ENCODE results near the gene TMEM52B.

TMEM52B gene

DNA sequence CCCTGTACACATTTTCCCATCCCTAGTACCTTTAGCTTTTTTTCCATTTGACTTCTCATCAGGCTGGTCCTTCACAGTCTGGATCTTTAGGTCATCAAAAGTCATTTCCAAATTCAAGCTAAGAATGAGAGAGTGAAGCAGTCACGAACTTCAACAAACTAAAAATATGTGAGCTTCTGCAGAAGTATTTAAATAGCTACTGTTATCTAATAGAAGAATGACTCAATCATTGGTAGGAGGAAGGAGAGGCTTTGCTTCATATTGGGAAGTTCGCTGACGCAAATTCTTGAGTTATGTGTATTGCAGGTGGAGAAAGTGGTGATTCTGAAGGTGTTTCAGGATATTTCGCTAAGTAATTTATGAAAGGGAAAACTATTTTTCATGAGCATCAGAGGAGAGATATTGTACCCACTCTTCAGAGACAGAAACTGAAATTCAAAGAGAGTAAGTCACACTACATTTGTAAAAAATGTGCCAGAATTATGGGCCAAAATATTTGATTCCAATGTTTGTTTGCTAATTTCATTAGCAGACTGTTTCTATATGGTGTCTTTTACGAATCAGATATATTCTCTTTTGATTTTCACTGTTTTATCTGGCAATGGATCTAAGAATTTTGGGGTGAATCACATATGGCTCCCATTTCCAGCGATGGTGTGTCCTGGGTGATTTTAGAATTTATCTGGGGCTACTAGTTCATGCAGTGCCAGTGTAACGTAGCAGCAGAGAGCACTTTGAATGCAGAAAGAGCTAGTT lies 6.7 kb upstream of the TMEM52B start, which contains the start of gene OLR1:
Gene OLR1 (minus strand): TSS at position 160 of the 756 bp plus-strand sequence. CDS start 55 bp downstream, at position 105.
- TF ChIP-seq, protein P1, sequence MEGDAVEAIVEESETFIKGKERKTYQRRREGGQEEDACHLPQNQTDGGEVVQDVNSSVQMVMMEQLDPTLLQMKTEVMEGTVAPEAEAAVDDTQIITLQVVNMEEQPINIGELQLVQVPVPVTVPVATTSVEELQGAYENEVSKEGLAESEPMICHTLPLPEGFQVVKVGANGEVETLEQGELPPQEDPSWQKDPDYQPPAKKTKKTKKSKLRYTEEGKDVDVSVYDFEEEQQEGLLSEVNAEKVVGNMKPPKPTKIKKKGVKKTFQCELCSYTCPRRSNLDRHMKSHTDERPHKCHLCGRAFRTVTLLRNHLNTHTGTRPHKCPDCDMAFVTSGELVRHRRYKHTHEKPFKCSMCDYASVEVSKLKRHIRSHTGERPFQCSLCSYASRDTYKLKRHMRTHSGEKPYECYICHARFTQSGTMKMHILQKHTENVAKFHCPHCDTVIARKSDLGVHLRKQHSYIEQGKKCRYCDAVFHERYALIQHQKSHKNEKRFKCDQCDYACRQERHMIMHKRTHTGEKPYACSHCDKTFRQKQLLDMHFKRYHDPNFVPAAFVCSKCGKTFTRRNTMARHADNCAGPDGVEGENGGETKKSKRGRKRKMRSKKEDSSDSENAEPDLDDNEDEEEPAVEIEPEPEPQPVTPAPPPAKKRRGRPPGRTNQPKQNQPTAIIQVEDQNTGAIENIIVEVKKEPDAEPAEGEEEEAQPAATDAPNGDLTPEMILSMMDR (IDR thresholded peaks at IDR 0.05) = no peak

DNA sequence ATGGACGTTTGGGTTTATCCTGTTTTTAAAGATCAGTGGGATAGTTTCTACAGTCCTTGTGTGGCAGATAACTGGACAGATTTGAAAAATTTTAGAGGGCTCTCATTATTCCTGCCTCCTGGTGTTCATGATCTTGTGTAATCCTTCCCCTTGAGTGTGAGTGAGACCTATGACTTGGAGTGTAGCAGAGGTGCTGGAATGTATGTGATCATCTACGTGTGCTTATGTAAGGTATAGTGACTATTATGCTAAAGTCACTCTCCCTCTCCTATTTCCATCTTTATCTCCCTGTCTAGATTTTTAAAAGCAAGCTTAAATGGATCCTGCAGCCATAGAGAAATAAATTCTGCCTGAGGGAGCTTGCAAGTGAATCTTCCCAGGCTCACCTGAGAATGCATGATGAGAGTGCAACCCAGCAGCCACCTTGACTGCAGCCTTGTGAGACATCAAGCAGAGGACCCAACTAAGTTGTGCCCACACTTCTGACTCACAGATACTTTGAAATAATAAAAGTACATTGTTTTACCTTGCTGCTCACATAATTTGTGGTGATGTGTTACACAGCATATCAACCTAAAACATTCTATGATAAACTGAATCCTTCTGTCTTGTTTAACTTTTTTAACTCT lies 3.7 kb upstream of the TMEM52B start:
- TF ChIP-seq, protein P1 (IDR thresholded peaks at IDR 0.05) = no peak

DNA sequence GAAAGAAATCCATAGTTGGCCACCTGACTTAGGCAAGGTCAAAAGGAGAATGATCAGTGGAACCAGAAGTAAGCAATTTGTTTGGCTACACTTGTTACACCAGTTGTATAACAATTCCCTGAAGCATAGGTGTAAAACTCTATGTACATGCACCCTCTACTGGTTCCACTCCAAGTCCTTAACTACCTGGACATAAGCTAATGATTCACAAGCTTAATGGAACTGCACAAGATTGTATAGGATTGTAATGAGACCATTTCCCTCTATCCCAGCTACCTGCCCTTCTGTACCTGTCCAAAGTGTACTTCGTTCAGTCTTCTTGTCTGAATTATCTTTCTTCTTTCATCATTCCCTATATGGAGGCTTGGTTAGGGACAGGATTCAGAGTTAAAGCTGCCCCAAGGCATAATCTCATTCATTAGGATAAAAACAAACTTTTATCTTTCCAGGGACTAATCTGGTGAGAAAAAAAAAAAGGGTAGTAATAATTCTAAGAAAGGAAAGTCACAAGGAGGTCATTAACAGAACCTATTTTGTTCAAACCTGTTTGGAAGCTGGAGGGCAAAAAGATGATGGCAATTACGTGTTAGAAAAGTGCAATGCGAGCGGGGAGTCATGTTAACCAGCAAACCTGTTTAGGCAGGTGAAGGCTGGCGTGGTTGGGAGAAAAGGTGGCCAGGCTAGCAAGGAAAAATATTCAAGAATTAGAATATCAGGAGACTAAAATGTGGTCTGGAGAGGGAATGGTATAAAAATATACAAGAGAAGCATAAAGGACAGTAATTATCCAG lies 2.8 kb upstream of the TMEM52B start:
- TF ChIP-seq, protein P1 (IDR thresholded peaks at IDR 0.05) = no peak

DNA sequence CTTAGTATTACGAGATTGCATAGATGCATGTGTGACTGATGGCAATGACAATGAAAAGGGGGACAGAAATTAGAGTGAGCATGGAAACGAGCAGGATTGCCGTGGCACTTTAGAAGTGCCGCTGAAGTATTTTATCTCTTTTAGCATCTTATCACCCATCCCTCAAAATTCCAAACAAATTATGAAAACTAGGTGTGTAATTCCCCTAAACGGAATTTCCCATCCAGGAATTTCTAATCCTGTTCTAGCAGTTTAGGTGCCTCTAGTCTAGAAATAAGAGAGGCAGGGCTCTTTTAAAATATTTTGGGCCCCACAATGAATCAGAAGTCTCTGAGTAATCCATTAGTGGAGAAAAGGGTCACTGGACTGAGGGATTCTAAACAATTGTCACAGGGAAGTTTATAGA lies 947 bp downstream of the TMEM52B start:
- TF ChIP-seq, protein P1 (IDR thresholded peaks at IDR 0.05) = no peak

DNA sequence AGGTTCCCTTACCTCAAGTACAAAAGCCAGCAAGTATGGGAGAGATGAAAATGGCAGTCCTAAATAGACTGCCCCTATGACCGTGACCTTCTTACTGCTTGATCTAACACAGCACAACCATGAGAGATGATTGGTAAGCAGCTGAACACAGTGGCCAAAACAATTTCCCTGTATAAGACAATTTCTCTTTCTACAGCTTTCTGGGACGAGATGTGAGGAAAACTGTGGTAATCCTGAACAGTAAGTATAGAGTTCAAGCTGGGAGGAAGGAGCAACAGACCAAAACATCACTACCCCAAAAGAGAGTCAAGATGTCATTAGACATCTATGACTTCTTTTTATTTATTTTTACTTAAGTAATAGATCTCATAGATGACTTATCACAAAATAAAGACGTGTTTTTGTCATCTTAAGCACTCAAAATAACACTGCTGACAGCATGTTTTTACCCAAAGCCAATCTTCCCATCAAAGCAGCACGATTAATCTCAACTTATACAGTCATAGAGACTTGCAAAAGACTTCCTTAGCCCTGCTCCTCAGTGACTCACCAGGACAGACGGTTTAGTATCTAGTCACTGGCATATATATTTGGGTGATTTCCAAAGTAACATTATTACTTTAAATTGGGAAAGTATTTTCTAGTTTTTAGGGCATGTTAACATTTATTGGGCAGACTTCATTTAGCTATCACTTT lies 3.7 kb downstream of the TMEM52B start:
- TF ChIP-seq, protein P1 (IDR thresholded peaks at IDR 0.05) = no peak

DNA sequence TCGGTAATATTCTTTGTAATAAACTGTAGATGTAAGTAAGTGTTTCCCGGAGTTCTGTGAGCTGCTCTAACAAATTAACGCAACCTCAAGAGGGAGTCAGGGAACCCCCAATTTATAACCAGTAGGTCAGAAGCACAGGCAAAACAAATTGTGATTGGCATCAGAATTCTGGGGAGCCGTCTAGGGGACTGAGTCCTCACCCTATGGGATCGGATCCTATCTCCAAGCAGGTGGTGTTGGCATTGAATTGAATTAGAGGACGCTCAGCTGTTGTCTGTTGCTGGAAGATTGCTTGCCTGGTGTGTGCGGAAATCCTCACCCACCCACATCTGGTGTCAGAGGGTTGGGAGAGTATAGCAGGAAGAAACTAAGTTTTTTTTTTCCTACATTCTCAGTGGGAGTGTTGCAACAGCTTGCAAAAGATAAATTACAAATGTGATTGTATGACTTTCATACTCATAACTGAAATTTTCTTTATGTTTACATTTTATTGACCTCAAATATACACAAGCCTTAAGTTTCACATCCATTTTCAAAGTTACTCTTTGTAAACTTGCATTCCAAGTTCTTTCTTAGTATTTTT lies 5.5 kb downstream of the TMEM52B start:
- TF ChIP-seq, protein P1 (IDR thresholded peaks at IDR 0.05) = no peak

DNA sequence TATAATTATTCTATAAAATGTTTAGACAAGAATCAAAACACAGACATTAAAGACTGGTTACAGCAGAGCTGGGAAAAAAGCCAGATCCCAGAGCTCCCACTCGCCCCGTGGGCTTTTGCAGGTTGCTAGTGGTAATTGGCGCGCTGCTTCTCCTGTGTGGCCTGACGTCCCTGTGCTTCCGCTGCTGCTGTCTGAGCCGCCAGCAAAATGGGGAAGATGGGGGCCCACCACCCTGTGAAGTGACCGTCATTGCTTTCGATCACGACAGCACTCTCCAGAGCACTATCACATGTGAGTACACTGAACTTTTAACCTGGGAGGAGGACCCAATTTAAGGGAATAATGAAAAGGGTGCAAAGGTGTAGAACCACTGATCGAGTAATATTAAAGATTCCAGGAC lies 7.5 kb downstream of the TMEM52B start:
- TF ChIP-seq, protein P1 (IDR thresholded peaks at IDR 0.05) = no peak

All from LNCAP (cell line).